ENCODE measurements around the gene STIL.

Gene STIL

DNA sequence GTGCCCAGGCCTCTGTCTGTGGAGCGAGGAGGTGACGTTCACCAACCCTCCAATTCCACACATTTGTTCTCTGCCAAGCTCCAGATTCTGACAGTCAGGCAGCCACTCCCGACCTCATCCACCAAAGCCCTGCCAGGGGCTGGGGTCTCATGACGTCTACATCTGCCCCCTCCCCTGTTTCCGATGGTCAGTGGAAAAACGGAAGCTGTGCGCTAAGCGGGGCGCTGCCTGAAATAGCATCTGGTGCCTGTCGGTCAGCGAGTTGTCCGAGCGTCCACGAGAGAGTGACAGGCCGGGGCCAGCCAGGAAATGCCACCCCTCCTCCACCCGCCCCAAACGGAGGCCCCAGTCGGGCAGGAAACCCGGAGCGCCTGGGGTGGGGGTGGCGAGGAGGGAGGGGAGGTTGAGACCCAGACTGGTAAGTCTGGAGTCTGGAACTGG lies 78.7 kb downstream of the STIL start:
- no peak for DNase-seq (ENCODE audit: low read depth in 2 of 2)

DNA sequence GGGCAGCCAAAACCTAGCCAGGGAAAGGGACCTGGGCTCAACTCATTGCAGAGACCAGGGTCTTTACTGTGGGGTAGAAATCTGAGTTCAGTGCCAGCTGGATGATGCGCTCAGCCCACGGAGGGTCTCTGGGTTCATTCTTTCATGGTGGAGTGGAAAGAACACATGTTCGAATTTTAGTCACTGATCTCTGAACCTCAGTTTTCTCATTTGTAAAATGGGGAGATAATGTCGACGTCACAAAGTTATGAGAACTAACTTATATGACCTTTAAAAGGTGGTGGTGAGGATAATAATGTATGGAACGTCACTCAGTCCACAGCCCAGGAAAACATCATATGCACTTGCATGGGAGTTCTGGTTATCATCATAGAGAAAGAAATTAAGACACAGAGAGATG lies 80.8 kb downstream of the STIL start:
- no peak for DNase-seq (ENCODE audit: low read depth in 2 of 2)

DNA sequence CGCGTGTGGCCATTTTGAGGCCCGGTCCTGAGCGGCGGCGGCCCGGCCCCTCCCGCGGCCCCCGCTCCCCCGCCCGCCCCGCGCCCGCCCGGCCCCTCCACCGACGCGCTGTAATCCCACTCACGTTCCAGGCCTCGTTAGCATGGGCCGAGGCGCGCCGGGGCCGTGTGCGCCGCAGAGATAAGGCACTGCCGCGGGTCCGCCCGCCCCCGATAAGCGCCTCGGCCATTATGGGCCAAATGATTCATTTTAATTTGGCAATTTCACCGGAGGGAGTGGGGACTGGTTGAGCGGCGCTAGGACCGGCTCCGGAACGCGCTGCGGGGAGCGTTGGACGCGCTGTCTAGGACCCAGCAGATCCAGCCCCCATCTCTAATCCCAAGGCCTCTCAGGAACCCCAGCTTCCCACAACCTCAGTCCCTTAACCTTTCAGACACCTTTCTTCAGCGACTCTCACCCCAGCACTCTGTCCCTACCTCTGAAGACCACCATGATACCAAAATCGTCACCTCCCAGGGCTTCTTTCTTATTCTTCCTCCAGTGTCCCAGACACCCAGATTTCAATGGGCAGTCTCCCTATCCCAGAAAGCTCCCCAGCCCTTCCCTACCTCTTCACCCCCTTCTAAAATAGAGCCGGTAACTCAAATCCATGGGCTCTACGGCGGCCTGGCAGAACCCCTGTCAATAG lies 81.6 kb downstream of the STIL start, which contains the start of gene TAL1:
Gene TAL1 (minus strand): TSS at position 39 of the 688 bp plus-strand sequence. CDS start 6,337 bp downstream, outside the sequence.
- no peak for DNase-seq (ENCODE audit: low read depth in 2 of 2)

DNA sequence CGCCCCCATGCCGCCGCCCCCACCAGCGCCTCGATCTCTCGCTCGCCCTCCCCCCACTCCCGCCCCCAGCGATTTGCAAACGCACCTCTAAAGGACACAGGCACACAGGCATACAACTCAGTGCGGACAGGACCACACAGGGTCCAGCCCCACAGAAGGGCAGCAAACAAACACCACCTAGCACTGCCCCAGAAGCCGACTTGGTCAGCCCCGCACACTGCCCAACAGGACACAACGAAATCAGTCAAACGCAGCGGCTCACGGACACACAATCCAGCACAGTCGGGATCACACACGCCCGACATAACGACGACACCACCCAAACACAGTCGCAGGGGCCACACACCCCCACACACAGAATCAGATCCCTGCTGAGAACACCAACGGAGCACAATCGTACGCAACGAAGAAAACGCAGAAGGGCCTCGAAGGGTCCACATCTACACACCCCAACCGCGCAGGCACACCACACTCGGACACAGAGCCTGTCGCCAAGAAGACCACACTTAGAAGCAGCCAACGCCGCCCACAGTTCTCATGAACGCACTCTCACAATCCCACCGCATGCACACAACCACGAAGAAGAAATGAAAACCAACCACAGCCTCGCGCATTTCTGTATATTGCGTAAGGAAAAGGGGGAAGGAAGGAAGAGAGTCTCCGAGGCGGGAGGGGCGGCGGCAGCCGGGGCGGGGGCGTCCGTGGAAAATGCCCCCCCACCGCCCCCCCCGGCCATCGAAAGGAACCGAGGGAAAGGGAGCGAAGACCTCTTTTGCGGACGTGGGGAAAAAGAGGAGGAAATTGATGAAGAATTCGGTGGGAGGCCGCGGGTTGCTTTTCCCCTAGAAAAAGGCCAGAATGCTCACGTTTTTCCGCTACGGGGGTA lies 82.4 kb downstream of the STIL start:
- peak in 1 of 2 experiments; percentile 8 for DNase-seq (ENCODE audit: low read depth in 2 of 2)

DNA sequence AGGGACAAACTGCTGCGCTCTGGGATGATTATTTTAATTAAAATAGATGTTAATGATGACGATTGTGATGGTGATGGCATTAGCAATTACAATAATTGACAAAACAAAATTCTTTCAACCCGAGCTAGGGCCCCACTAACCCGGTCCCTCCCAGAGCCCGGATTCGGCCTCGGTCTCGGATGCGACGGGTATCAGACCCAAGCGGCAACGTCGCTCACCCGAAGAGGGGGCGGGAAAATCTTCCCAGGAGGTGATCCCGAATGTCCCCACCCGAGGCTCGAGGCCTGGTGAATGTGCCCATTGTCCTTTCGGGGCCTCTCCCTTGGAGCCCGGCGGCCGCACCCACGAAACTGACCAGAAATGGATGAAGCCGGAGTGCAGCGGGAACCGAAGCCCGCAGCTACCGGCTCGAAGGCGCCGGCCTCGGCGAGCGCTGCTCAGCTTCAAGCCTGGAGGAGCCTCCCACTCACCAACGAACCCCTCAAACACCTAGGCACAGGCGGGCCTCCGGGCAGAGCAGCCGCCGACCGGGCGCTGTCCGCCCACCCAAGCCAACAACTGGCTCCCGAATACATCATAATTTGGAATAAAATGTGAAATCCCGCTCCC lies 83.2 kb downstream of the STIL start:
- no peak for DNase-seq (ENCODE audit: low read depth in 2 of 2)

DNA sequence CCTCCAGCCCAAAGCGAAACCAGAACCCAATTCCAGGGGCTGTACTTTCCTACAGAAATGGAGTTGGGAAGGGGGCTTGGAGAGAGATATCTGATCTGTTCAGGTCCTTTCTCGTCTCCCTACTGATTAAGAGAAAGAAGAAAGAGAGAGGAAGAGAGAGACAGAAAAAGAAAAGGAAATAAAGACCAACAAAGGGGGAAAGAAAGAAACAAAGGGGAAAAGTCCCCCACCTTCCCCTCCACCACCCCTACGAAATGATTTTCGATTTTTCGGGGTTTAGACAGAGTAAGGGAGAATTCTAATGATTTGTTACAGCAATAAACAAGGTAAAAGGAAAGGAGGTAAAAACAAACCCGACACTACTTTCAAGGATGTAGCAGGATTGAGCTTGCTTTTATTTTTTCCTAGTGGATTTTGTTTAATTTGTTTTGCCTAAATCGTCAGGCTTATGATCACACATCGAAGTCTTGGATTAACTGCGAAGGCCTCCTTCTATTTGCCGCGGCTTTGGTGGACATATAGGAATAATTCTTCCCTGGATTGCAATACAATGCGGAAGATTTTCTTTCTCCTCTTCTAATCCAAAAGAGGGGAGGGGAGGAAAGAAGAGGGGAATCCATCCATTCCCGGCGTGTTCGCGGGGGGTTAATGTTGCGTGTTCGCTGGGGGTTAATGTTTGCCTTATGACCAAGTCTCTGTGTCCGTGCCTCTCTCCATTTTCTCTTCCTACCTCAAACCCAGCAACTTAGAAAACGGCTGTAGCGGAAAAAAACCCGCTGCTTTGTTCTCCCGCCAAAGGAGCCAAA lies 83.9 kb downstream of the STIL start:
- DNase-seq (ENCODE audit: low read depth in 2 of 2): no peak

DNA sequence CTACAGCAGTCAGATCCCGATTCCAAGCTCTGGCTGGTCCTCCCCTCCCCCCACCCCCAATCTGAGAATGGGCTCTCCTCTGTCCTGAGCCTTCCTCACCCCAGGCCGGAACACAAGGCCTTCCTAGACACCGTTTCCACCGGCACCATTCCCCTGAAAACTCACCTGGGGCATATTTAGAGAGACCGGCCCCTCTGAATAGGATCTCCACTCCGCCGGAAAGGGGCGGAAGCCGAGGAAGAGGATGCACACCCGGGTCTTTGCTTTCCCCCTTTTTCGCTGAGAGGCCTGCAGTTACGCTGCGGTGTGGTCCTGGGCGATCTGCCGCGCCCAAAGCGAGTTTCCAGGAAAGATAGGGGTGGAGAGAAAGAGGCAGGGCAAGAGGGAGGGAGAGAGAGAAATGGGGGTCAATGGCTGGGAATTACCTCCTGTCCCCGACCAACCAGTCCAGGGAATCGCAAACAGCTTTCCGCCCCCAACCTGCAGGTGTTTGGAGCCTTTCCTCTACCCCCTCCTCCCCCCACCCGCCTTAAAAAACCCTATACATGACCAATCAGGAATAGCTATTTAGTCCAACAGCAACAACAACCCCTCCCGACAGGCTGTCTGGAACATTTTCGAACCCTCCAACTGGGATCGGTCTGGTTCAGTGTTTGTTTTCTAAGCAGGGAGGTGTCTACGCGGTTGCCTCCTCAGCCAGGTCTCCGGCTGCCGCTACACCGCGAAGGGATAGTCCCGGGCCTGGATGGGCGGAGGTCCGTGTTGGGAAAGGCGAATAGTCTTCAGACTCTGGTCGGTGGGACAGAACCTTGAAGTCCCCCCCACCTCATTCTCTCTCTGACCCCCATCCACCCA lies 84.7 kb downstream of the STIL start:
- no peak for DNase-seq (ENCODE audit: low read depth in 2 of 2)

DNA sequence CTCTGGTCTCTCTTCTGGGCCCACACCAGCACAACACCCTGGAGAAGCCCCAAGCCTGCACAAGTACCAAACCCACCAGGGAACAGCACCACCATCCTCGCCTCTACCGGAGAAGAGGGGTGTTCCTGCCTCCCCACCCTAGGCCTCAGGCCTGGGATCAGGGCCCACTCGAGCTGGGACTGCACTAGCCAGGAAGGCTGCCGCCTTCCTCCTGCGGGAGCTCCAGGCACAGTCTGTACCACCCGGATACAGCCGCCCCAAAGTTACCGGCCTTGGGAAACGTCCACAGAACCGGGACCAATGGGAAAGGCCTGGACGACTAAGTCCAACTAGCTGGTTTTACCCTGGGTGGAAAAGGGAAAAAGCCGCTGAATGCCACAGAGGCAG lies 85.3 kb downstream of the STIL start:
- no peak for DNase-seq (ENCODE audit: low read depth in 2 of 2)

DNA sequence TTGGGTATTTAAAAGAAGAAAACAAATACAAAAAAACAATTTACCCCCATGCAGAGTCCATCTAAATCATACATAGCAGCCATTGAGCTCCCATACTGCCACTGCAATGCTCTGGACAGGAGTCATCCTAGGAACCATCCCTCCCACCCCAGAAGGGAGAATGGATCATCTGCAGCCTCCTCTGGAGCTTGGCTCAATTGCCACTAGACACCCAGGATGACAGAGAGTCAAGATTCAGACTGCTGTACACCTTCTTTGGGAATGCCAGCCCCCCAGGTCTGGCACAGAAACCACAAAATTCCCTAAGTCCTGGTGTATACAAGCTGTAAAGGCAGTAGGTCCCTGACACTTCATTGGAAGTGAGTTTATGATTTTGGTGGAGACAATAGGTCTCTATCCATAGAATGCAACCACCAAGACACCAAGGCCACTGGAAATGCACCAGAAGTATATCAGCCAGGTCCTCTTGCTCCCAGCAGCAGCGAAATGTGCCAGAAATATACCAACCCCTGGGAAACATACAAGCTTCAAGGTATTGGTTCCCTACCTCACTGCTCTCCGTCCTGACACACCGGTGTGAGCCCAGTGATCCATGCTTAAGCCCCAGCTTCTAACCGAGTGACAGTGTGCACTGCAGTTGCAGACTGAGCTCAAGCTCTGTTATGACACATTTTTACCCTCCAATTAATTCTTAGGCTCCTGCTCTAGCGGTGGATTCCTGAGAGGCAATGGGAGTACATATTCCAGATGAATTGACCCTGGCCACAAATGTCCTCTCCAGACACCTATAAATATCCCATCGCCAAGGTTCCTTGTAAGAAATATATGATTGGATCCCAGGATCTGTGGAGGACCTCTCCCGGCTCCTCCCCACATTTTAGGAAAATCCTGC lies 86.4 kb downstream of the STIL start:
- no peak for DNase-seq (ENCODE audit: low read depth in 2 of 2)

DNA sequence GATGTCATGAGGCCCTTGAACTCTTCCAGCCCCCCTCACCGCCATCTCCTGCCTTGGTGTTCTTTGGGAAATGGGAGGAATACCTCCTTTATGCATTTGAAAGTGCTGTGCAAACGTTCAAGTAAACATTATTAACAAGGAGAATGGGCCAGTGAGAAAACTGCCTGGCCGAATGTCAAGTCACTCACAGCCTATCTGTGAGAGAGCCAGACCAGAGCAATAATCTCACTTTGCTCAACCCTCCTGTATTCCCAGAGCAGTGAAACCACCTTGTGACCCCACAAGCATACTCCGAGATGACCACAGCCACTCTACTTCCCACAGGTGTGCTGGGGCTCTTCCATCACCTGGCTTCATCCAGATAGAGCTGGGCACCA lies 87.1 kb downstream of the STIL start:
- no peak for DNase-seq (ENCODE audit: low read depth in 2 of 2)

DNA sequence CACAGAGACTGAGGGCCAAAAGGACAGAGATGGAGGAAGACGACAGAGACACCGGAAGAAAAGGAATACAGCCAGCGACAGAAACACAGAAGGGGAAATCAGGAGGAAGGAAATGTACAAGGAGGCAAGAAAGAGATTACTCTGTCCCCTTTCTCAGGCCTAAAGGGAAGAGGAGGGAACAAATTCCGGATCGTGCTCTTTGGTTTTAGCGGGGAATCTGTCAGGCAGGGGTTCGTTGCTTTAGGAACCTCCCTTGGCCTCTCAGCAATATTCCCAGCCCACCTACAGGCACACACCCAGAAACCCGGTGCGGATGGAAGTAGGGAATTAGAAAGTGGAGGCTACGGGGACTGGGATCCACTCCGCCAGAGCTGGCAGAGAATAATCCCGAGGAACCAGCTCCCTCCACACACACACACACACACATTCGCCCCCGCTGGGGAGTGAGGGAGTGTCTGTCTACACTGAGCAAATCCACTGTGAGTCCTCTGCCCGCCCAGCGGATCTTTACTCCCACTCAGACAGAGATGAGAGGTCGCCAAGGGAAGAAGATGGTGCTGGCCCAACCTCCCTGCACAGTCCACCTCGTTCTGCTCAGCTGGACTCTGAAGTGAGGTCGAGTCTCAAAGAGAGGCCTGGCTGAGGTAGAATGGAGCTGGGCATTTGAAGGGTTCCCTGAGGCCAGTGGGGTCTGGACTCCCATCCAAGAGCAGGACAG lies 87.7 kb downstream of the STIL start:
- no peak for DNase-seq (ENCODE audit: low read depth in 2 of 2)

DNA sequence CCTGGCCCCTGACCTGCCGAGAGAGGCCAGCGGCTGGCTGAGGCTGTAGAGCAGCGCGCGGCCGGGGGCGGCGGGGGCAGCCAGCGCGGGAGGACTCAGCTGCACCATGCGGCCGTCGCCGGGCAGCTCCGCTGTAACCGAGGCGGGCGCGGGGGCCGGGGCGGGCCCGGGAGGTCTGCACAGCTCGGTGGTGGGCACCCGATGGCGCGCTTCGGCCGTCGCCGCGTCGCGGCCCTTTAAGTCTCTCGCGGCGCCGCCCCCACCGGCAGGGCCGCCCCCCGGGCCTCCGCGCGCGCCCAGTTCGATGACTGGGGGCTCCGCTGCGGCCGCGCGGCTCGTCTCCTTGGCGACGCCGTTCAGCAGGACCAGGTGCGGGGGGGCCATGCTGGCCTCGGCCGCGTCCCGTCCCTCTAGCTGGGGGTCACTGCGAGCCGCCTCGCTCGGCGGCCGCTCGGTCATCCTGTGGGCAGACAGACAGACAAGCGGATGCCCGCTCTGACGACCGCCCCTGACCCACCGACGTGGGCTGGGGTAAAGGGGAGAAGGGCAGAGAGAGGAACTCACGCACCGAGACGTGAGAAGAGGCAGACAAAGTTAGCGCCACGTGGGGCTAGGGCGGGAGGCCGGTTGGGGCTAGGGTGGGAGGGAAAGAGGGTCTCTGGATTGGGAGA lies 88.4 kb downstream of the STIL start:
- DNase-seq (ENCODE audit: low read depth in 2 of 2): no peak

DNA sequence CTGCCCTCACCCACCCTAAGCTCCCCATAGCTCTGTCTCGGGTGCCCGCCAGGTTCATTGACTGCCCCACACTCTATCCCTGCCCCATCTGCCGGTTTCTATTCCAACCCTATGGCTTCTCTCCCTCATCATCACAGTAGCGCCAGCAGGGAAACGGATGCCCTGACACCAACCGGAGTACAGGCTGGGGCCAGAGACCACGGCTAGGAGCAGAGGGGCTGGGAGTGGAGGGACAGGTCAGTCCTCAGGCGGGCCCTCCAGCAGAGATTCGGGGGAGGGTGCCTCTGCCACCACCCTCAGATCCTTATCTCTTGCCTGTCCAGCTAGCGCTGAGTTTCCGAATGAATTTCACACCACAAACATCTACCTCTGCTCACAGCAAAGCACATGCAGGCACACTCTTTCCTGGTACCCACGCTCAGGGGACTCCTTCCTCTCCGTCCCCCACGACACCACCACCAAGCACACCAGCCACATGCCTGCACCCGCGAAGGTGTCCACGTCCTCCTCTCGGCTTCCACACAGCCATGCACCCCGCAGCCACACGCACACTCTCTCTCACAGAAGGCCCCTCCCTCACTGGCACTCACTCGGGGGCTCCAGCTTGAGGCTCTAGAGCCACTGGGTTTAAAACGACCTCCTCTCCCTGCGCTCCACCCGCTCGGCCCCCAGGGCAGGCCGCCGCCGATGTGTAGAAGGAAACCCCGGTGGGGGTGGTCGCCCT lies 89.1 kb downstream of the STIL start:
- no peak for DNase-seq (ENCODE audit: low read depth in 2 of 2)

DNA sequence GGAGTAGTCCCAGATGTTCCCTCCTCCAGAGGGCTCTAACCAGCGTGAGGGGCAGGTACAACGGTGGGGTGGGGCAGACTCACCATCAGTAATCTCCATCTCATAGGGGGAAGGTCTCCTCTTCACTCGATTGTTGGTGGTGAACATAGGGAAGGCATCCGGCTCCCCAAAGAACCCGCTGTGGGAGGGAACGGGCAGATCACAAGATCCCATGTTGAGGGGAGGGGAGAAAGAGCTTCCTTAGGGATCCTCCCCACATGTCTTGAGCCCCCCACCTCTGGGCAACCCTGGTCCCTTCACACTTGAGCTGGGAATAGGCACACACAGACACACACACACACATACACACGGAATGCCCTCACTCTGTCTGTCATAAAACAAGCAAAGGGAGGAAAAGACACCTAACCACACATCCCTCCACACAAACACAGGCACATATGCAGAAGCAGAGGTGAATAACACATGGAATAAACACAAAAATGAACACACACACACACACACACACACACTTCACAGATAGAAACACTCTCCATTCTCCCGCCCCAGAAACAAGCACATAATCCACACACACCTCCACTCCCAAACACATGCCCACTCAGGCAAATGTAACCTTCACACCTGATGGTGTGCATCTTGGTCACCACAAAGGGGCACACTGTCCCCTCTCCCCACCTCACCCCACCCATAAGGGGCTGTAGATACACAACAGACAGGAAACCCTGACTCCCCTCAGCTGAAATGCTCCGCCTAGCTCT lies 89.8 kb downstream of the STIL start:
- no peak for DNase-seq (ENCODE audit: low read depth in 2 of 2)

DNA sequence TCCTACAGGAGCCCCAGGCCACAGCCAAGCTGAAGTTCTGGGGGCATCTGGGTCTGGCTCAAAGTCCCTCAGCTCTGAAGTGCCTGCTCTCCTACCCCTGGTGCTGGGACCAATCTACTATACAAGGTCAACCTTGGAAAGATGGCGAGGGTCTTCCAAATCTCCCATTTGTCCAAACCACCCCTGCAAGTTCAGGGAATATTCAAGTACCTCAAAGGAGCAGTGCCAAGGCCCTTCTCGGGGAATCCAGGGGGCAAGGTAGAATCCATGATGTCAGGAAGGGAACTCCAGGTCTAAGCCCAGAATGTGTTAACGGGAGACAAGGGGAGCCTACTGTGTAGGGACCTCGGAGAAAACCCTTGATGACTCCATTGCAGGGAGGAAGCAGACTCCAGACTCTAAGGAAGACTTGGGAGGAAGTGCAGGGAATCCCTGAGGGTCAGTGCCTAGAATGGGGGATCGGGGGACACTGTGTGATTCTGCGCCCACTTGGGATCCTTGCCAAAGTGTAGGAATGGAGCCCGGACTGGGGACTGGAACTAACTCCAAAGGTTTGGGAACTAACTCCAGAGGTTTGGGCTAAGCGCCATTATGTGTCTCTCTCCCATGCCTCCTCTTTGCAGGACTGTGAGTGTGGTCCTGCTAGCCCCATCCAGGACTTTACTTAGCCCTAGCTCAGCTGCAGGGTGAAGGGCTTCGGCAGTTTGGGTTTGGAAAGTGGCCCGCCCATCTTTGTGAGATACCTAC lies 90.6 kb downstream of the STIL start:
- no peak for DNase-seq (ENCODE audit: low read depth in 2 of 2)

DNA sequence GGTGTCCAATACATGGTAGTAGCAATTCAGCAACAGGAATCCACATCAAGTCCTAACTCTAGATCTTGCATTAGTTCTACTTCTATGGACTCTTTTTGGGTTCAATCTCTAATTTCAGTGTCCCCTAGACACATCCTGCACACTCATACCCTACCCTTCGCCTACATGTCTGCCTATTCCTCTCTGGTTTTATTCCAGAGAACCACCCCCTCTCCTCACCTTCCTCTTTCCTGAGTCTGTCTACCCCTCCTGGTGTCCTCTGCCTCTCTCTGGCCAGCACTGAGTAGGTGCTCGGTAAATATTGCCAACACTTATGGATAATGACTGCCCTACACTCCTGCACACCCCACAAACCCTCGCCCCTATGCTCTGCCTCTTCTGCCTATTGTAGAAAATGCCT lies 91.5 kb downstream of the STIL start:
- DNase-seq (ENCODE audit: low read depth in 2 of 2): no peak
